ENCODE measurements around the gene APOF.

- TF ChIP-seq, protein P1, sequence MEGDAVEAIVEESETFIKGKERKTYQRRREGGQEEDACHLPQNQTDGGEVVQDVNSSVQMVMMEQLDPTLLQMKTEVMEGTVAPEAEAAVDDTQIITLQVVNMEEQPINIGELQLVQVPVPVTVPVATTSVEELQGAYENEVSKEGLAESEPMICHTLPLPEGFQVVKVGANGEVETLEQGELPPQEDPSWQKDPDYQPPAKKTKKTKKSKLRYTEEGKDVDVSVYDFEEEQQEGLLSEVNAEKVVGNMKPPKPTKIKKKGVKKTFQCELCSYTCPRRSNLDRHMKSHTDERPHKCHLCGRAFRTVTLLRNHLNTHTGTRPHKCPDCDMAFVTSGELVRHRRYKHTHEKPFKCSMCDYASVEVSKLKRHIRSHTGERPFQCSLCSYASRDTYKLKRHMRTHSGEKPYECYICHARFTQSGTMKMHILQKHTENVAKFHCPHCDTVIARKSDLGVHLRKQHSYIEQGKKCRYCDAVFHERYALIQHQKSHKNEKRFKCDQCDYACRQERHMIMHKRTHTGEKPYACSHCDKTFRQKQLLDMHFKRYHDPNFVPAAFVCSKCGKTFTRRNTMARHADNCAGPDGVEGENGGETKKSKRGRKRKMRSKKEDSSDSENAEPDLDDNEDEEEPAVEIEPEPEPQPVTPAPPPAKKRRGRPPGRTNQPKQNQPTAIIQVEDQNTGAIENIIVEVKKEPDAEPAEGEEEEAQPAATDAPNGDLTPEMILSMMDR (IDR thresholded peaks at IDR 0.05; ENCODE audit: control extremely low read depth in 1 of 3, insufficient read depth in 1 of 3, low read depth in 1 of 3, low read length in 3 of 3), result no peak
- TF ChIP-seq PHF8 (conservative IDR thresholded peaks at IDR 0.05; ENCODE audit: low read depth, low read length) (no peak), EZH2 (IDR thresholded peaks at IDR 0.05; ENCODE audit: low read depth, low read length, severe bottlenecking) (no peak), SP2 (IDR thresholded peaks at IDR 0.05; ENCODE audit: low read length) (no peak), BCL11A (IDR thresholded peaks at IDR 0.05; ENCODE audit: low read depth in 2 of 2, low read length in 2 of 2) (no peak), POLR2A (IDR thresholded peaks at IDR 0.05; ENCODE audit: control extremely low read depth in 1 of 2, low read depth in 2 of 2, low read length in 2 of 2) (no peak), MAFK (IDR thresholded peaks at IDR 0.05; ENCODE audit: low read depth, low read length) (no peak), TAF1 (IDR thresholded peaks at IDR 0.05; ENCODE audit: low read depth, low read length) (no peak), SP1 (IDR thresholded peaks at IDR 0.05; ENCODE audit: low read depth, low read length) (no peak)
Measured at GRCh38 chr12:56387152-56387736, 24.6 kb upstream of the APOF start.
